Fibroblast of pulmonary artery (primary cell): Measurements from ENCODE around the gene SLC4A3.
"Not testable (repeated sequence)": the region's sequence is repeated elsewhere in the genome, so short reads cannot be mapped to it uniquely, and the experiment has no call there.

Experiments used
- DNase-seq: peaks from one replicate; pipeline ENCODE4 v3.0.0-alpha.2; 2010; ENCODE audit warnings: low read depth
- H3K4me3 ChIP-seq: replicated peaks from 2 replicates; pipeline ENCODE4 v1.5.1; 2011; ENCODE audit warnings: low read depth, mild to moderate bottlenecking, control low read depth, low read length, moderate library complexity
- CTCF ChIP-seq: IDR thresholded peaks from 2 replicates; pipeline ENCODE4 v1.5.1; 2011; ENCODE audit warnings: mild to moderate bottlenecking, control low read depth, low read length, inconsistent platforms; ENCODE audit errors: missing control alignments

SLC4A3 gene

GRCh38 chr2:219679041-219679440, 51.6 kb downstream of the SLC4A3 start:
- TF ChIP-seq CTCF, result no peak
- no peak for DNase-seq
- H3K4me3 ChIP-seq, result no peak overlapping the region

- TF ChIP-seq CTCF, result no peak
- DNase-seq, result no peak
- H3K4me3 ChIP-seq, result no peak overlapping the region
Observed at GRCh38 chr2:219679571-219679970, 52.1 kb downstream of the SLC4A3 start.

DNA sequence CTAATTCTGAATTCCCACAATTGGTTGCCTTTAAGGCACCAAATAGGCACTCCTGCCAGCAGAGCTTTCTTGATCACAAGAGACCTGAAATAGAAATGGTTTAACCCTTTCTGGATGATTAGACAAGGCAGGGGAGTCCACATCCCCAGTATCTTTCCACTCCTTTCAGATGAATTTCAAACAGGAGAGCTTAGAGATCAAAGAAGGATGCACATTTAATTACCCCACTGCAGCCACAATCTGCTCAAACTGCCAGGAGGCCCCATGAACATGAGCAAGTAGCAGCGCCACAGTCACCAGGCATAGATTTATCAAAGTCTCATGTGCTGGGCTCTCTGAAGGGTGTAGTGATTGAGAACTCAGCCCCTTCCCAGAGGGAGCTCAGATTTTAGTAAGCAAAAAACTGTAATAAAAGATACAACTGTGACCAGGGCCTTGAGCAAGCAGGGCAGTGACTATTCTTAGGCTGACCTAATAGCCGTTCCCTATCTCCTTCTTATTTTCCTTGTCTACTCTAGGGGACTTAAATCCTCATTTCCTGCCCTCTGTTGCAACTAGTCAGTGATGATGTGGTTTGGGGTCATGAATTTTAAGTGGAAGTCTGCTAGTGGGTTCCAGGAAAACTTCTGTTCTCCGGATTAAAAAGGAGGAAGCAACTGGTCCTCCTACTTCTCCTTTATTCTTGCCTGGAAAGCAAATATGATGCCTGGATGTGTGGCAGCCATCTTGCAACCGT, 53.7 kb downstream of the SLC4A3 start:
- no peak for TF ChIP-seq CTCF
- peak; percentile 10 for DNase-seq
- H3K4me3 ChIP-seq, result no peak overlapping the region

DNA sequence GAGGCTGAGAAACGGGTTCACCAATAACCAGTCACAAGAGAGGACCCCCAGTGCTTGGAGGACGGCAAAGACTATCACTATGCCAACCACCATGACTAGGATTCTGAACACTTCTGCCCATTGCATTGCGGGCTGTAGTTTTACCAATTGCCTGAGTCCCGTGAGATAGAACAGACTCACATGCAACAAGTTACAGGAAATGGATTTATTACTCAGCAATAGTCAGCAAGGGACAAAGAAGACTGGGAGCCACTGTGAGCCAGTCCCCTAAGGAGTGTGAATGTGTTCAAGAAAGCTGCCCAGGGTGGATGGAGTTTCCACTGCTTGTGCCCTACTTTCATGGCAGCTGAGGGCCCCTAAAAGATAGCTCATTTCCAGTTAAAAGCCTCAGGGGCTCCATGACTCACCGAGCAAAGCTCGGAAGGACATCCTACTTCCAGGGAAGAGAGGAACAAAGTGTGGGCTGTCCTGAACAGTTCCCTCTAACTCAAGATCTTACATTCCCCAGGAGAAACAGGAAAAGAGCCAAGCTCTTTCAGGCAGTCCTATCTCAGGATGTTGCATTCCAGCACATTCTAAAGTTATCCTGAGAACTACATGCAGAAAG, 54.4 kb downstream of the SLC4A3 start:
- DNase-seq, result peak; percentile 72
- H3K4me3 ChIP-seq, result no peak overlapping the region
- no peak for TF ChIP-seq CTCF

DNA sequence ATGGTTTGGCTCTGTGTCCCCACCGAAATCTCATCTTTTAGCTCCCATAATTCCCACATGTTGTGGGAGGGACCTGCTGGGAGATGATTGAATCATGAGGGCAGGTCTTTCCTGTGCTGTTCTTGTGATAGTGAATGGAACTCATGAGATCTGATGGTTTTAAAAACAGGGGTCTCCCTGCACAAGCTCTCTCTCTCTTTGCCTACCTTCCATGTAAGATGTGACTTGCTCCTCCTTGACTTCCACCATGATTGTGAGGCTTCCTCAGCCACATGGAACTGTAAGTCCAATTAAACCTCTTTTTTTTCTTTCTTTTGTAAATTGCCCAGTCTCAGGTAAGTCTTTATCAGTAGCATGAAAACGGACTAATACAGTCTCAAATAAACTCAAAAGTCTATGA, 56.0 kb downstream of the SLC4A3 start:
- H3K4me3 ChIP-seq, DNase-seq: not testable (repeated sequence)

GRCh38 chr2:219684721-219685689, 57.6 kb downstream of the SLC4A3 start:
- peak overlapping the region; percentile 67 for H3K4me3 ChIP-seq
- TF ChIP-seq CTCF, result no peak
- DNase-seq, result peak; percentile 83

GRCh38 chr2:219687272-219687671, 59.8 kb downstream of the SLC4A3 start:
- no peak for TF ChIP-seq CTCF
- DNase-seq, result peak; percentile 58
- no peak overlapping the region for H3K4me3 ChIP-seq
